Measurements from ENCODE around the gene KIRREL2.
"Not testable (repeated sequence)": the region's sequence is repeated elsewhere in the genome, so short reads cannot be mapped to it uniquely, and the experiment has no call there.

KIRREL2 gene

DNA sequence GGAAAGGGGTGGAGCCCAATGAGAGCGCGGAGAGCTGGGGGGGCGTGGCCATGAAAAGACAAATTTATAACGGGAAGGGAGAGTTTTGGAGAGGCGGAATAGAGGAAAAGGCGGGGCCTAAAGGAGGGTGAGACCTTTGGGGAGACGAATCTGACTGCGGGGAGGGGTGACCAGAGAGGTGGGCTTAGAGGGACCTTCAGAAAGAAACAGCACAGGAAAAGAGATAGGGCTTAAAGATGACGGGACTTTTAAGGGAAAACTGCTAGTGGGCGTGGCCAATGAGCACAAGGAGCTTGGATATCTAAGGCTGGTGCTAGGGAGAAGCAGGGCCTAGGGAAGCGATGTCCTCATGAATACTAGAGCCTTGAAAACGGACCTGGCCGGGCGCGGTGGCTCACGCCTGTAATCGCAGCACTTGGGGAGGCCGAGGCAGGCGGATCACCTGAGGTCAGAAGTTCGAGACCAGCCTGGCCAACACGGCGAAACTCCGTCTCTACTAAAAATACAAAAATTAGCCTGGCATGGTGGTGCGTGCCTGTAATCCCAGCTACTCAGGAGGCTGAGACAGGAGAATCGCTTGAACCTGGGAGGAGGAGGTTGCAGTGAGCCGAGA lies 13.5 kb downstream of the KIRREL2 start:
- not testable (repeated sequence) for DNase-seq

- no peak for DNase-seq
Observed at GRCh38 chr19:35870798-35871197, 14.1 kb downstream of the KIRREL2 start.

DNA sequence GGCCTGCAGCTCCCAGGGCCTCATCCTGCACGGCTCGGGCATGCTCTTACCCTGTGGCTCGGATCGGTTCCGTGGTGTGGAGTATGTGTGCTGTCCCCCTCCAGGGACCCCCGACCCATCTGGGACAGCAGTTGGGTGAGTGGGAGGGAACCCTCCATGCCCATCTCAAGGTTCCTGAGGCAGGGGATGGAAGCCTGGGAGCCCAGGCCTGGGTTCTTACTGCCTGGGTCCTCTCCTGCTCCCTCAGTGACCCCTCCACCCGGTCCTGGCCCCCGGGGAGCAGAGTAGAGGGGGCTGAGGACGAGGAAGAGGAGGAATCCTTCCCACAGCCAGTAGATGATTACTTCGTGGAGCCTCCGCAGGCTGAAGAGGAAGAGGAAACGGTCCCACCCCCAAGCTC lies 14.9 kb downstream of the KIRREL2 start:
- DNase-seq, result no peak

- DNase-seq, result no peak
Observed at GRCh38 chr19:35872180-35872579, 15.5 kb downstream of the KIRREL2 start.

GRCh38 chr19:35874392-35874930 lies 17.8 kb downstream of the KIRREL2 start:
- DNase-seq, result no peak

DNA sequence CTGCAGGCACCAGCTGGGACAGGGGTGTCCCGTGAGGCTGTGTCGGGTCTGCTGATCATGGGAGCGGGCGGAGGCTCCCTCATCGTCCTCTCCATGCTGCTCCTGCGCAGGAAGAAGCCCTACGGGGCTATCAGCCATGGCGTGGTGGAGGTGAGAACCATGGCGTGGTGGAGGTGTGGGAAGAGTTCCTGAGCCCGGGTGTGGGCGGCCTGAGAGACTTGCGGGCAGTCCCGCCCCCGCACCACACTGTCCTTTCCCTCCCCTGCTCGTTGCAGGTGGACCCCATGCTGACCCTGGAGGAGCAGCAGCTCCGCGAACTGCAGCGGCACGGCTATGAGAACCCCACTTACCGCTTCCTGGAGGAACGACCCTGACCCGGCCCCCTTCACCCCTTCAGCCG lies 22.4 kb downstream of the KIRREL2 start:
- no peak for DNase-seq

- no peak for DNase-seq
Observed at GRCh38 chr19:35879770-35880317, 23.1 kb downstream of the KIRREL2 start.

- DNase-seq, result no peak
Observed at GRCh38 chr19:35882114-35882832, 25.6 kb downstream of the KIRREL2 start.

GRCh38 chr19:35883882-35884281 lies 27.2 kb downstream of the KIRREL2 start:
- DNase-seq, result no peak

- DNase-seq, result no peak
Observed at GRCh38 chr19:35885225-35885738, 28.6 kb downstream of the KIRREL2 start.

- no peak for DNase-seq
Observed at GRCh38 chr19:35885904-35886303, 29.2 kb downstream of the KIRREL2 start.

GRCh38 chr19:35887197-35887596 lies 30.5 kb downstream of the KIRREL2 start:
- no peak for DNase-seq

GRCh38 chr19:35888398-35888797 lies 31.7 kb downstream of the KIRREL2 start:
- DNase-seq, result no peak

DNA sequence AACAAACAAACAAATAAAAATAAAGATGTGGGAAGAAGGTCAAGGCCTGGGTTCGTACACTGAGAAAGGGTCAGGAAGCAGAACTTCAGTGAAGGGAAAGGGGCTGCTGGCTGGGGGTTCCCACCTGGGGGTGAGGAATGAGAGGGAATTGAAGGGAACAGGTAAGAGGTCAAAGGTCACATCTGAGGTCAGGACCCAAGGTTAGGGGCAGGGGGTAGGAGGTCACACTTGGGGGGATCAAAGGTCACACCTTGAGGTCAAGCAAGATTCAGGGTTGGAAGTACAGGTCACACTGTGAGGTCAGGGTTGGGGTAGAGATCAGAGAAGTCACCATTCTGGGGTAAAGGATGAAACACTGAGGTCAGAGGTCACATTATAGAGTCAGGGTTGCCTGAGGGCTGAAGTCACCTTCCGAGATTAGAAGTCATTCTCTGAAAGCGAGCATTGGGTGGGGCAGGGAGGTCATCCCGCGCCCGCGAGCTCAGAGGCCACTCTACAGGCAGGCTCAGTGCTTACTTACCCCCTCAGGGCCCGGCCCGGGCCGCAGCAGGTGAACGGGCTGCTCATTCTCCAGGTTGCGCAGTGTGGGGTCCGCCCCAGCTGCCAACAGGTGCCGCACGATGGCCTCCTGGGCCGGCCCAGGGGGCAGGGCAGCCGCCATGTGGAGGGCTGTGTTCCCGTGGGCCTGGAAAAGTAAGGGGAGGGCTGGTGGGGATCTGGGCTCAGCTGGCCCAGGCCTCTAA lies 32.8 kb downstream of the KIRREL2 start:
- DNase-seq, result no peak

DNA sequence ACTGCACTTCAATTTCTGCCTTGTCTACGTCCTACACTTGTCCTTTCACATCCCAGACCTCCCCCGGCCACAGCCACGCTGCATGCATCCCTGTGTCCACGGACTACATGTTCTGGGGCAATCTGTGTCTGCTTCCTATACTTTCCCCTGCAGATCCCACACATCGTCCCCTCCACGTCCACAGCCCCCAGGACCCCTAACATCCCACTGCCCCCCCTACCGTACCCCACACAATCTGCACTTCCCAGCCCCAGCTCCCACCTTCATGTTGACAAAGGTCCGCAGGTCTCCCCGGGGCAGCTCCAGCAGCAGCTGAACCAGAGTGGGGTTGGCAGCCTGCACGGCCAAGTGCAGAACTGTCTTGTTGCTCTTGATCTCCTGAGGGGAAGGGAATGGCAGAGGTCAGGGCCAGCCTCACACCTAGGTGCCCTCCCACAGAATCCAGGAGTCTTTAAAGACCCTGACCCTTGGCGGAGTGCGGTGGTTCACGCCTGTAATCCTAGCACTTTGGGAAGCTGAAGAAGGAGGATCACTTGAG lies 33.5 kb downstream of the KIRREL2 start:
- DNase-seq, result no peak

DNA sequence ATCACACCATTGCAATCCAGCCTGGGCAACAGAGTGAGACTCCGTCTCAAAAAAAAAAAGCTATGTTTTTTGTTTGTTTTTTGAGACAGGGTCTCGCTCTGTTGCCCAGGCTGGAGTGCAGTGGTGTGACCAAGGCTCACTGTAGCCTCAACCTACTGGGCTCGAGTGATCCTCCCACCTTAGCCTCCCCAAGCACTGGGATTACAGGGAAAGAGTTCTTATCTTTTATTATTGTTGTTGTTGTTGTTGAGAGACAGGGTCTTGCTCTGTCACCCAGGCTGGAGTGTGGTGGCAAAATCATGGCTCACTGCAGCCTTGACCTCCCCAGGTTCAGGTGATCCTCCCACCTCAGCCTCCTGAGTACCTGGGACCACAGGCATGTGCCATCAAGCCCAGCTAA lies 35.1 kb downstream of the KIRREL2 start:
- DNase-seq, result not testable (repeated sequence)

DNA sequence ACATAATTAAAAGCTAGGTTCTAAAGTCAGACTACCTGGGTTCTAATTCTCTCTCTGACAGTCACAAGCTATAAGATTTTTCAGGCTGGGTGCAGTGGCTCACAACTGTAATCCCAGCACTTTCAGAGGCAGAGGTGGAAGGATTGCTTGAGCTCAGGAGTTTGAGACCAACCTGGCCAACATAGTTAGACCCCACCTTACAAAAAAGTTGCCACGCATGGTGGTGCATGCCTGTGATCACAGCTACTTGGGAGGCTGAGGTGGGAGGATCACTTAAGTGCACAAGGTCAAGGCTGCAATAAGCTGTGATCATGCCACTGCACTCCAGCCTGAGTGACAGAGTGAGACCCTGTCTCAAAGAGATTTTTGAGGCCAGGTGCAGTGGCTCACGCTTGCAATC lies 37.6 kb downstream of the KIRREL2 start:
- DNase-seq, result no peak

DNA sequence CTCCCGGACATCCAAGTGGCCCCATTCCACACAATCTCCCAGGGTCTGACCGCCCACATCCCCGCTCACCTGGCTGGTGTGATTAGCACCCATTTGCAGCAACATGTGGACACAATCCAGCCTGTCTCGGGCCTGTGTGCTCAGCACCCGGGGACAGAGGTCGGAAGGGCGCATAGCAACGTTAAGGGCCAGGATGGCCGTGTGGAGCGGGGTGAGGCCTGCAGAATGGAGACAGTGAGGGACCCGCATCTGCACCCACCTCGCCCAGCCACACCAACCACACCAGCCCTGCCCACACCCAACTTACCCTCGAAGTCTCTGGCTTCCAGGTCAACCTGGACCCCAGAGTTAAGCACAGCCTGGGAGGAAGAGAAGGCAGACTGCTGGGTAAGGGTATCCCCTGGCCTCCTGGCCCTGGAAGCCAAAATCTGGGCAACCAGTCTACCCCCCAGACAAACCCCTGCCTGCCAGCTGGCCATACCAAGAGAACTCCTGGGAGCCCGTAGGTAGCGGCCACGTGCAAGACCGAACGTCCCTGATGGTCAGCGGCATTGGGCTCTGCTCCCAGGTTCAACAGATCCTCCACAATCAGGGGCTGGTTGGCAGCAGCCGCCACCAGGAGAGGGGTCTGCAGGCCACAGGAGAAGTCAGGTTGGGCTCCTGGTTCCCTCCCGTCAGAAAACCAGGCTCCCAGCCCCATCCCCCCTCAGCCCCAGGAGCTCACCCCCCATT lies 39.4 kb downstream of the KIRREL2 start:
- DNase-seq, result no peak

- no peak for DNase-seq
Observed at GRCh38 chr19:35896643-35897040, 39.9 kb downstream of the KIRREL2 start.

- DNase-seq, result no peak
Observed at GRCh38 chr19:35897706-35898451, 41.2 kb downstream of the KIRREL2 start.

DNA sequence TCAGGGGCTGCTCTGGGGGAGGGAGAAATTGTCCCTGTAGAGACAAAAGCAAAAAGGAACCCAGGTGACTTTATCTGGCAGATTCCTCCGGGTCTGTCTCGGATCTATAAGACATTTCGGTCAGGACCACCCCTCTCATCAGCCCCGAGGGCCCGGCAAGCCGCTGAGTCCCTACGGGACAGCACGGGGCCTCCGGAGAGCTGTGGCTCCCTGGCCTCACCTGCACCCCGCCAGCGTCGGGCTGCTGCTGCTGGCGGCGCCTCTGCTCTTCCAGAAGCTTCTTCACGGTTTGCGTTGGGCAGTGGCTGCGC lies 41.7 kb downstream of the KIRREL2 start:
- no peak for DNase-seq

Data from SIG-M5 (cell line).